Subcutaneous adipose tissue (tissue), 4 donors: ENCODE data around the gene ANAPC5. TPM values are rescaled to one million over a fixed set of nuclear protein-coding genes. Genes with fewer than 3 reads are reported as not detected.

ENCODE experiments used
- CTCF ChIP-seq: fragments of 450-650 bp; IDR thresholded peaks from one replicate; pipeline ENCODE4 v1.5.1; 2016; ENCODE audit warnings: low read depth, mild to moderate bottlenecking, control low read depth, antibody characterized with exemption, moderate library complexity
- total RNA-seq, 4 donors: library from RNA; depleted of rRNA; stranded (reverse); fragments of >200 nt; gene quantifications; one replicate each; pipeline ENCODE4 v1.1.0, GENCODE V29; 2016

Gene ANAPC5
- total RNA-seq, 4 donors from 2014 or later = 109 to 135 (median 127) TPM

GRCh38 chr12:121278169-121279070 lies 73.8 kb downstream of the ANAPC5 start:
- TF ChIP-seq CTCF = no peak

GRCh38 chr12:121277374-121277759 lies 74.8 kb downstream of the ANAPC5 start:
- TF ChIP-seq CTCF = no peak

GRCh38 chr12:121274036-121274763 lies 78.0 kb downstream of the ANAPC5 start:
- no peak for TF ChIP-seq CTCF

- no peak for TF ChIP-seq CTCF
Observed at GRCh38 chr12:121273364-121273896, 78.8 kb downstream of the ANAPC5 start.

GRCh38 chr12:121267822-121268221 lies 84.4 kb downstream of the ANAPC5 start:
- no peak for TF ChIP-seq CTCF

- TF ChIP-seq CTCF = no peak
Observed at GRCh38 chr12:121264951-121265515, 87.2 kb downstream of the ANAPC5 start.

GRCh38 chr12:121264135-121264534 lies 88.1 kb downstream of the ANAPC5 start:
- TF ChIP-seq CTCF = no peak
